SK-N-SH (cell line): ENCODE results near the gene SPACA6. TPM values are rescaled to one million over a fixed set of nuclear protein-coding genes. Genes with fewer than 3 reads are reported as not detected.

ENCODE experiments used
- CTCF ChIA-PET: fragments of 300-600, 350-600 bp; formaldehyde crosslinking; extraction: SDS; loops from one replicate; lab custom pipeline; 2021; lab: Yijun Ruan, JAX
- POLR2A ChIA-PET: fragments of 350-600 bp; sonication (Branson Sonifier 250); formaldehyde crosslinking; extraction: SDS; loops from one replicate; lab custom pipeline; 2020; ENCODE audit warnings: antibody characterized with exemption, inconsistent platforms; lab: Yijun Ruan, JAX
- DNase-seq: peaks from one replicate; pipeline ENCODE4 v3.0.0; 2012
- H2AFZ ChIP-seq: fragments of 200-600 bp; sonication (generic); 2 replicates; pipeline ENCODE4 v1.8.1; 2016; ENCODE audit warnings: antibody characterized with exemption, mild to moderate bottlenecking, low read depth
- H3F3A ChIP-seq: fragments of 200-600 bp; sonication (generic); replicated peaks from 2 replicates; pipeline ENCODE3; 2016; ENCODE audit warnings: antibody characterized with exemption, mild to moderate bottlenecking; ENCODE audit not compliant: insufficient read depth
- H3K27ac ChIP-seq, 2 experiments: fragments of 200-500 bp in 1 of 2; fragments of 200-600 bp in 1 of 2; sonication (Bioruptor generic) in 1 of 2; sonication (generic), shearing (Covaris generic) in 1 of 2; 2 replicates each; pipeline versions ENCODE4 v1.5.1 to v1.6.1; 2014 to 2016; ENCODE audit warnings: low read depth in 2 of 2, inconsistent platforms in 1 of 2, low read length in 1 of 2, mild to moderate bottlenecking in 1 of 2, mixed read lengths in 1 of 2
- H3K27me3 ChIP-seq: fragments of 200-600 bp; sonication (generic), shearing (Covaris generic); 2 replicates; pipeline ENCODE4 v1.6.1; 2016; ENCODE audit warnings: mixed run types; ENCODE audit not compliant: insufficient read depth
- H3K36me3 ChIP-seq, 2 experiments: fragments of 200-500 bp in 1 of 2; fragments of 200-600 bp in 1 of 2; sonication (Bioruptor generic) in 1 of 2; sonication (generic) in 1 of 2; replicated peaks in 1 of 2; 2 replicates each; pipeline versions ENCODE3 to v1.5.1; 2014 to 2016; ENCODE audit warnings: low read length in 1 of 2, mild to moderate bottlenecking in 1 of 2; ENCODE audit not compliant: insufficient read depth in 2 of 2, control insufficient read depth in 1 of 2
- H3K4me1 ChIP-seq, 2 experiments: fragments of 200-500 bp in 1 of 2; fragments of 200-600 bp in 1 of 2; sonication (Bioruptor generic) in 1 of 2; sonication (generic), shearing (Covaris generic) in 1 of 2; 2 replicates each; pipeline versions ENCODE4 v1.5.1 to v1.6.1; 2014 to 2016; ENCODE audit warnings: low read depth in 1 of 2, low read length in 1 of 2, mixed run types in 1 of 2; ENCODE audit not compliant: insufficient read depth in 2 of 2, control insufficient read depth in 1 of 2
- H3K4me2 ChIP-seq: fragments of 200-600 bp; sonication (generic), shearing (Covaris generic); 2 replicates; pipeline ENCODE4 v1.6.1; 2017; ENCODE audit warnings: mixed run types
- H3K4me3 ChIP-seq, 2 experiments: fragments of 200-500 bp in 1 of 2; fragments of 200-600 bp in 1 of 2; sonication (Bioruptor generic) in 1 of 2; sonication (generic), shearing (Covaris generic) in 1 of 2; 2 replicates each; pipeline versions ENCODE4 v1.5.1 to v1.8.1; 2014 to 2016; ENCODE audit warnings: low read depth in 2 of 2, inconsistent platforms in 1 of 2, low read length in 1 of 2, mild to moderate bottlenecking in 1 of 2, mixed read lengths in 1 of 2, moderate library complexity in 1 of 2
- H3K79me2 ChIP-seq: fragments of 200-600 bp; sonication (generic); 2 replicates; pipeline ENCODE4 v1.8.1; 2017; ENCODE audit warnings: mild to moderate bottlenecking; ENCODE audit not compliant: insufficient read depth
- H3K9ac ChIP-seq: fragments of 200-600 bp; sonication (generic); 2 replicates; pipeline ENCODE4 v1.6.1; 2017; ENCODE audit warnings: mixed run types
- H3K9me2 ChIP-seq: fragments of 200-600 bp; sonication (generic); 2 replicates; pipeline ENCODE4 v1.6.1; 2017; ENCODE audit warnings: mixed run types
- H3K9me3 ChIP-seq: fragments of 200-600 bp; sonication (generic); 2 replicates; pipeline ENCODE4 v1.6.1; 2017; ENCODE audit warnings: mixed run types, mild to moderate bottlenecking, moderate library complexity
- H4K20me1 ChIP-seq: fragments of 200-600 bp; sonication (generic); 2 replicates; pipeline ENCODE4 v1.6.1; 2017; ENCODE audit warnings: mild to moderate bottlenecking, mixed run types; ENCODE audit not compliant: insufficient read depth
- CHD2 ChIP-seq: fragments of 150-350 bp; IDR thresholded peaks from 2 replicates; pipeline ENCODE4 v1.6.1; 2018; ENCODE audit warnings: low read length; ENCODE audit not compliant: partially characterized antibody
- ELF1 ChIP-seq: IDR thresholded peaks from 2 replicates; pipeline ENCODE4 v1.4.0; 2012
- EZH2phosphoT487 ChIP-seq: fragments of 200-600 bp; sonication (generic); IDR thresholded peaks from 2 replicates; pipeline ENCODE4 v1.6.1; 2017; ENCODE audit warnings: low read depth, mixed run types, mild to moderate bottlenecking, antibody characterized with exemption, moderate library complexity, borderline replicate concordance
- FOSL2 ChIP-seq: IDR thresholded peaks from 2 replicates; pipeline ENCODE4 v1.4.0; 2012; ENCODE audit warnings: low read depth, mild to moderate bottlenecking, moderate library complexity, borderline replicate concordance
- GABPA ChIP-seq: IDR thresholded peaks from 2 replicates; pipeline ENCODE4 v1.4.0; 2012; ENCODE audit warnings: low read depth, mild to moderate bottlenecking
- JUND ChIP-seq: IDR thresholded peaks from 2 replicates; pipeline ENCODE4 v1.4.0; 2012
- MEF2A ChIP-seq: IDR thresholded peaks from 2 replicates; pipeline ENCODE4 v1.4.0; 2012; ENCODE audit warnings: low read depth, borderline replicate concordance
- MXI1 ChIP-seq: IDR thresholded peaks from 2 replicates; pipeline ENCODE4 v1.6.1; 2012; ENCODE audit warnings: mild to moderate bottlenecking, low read depth, low read length, improper control_type of control experiment
- NRF1 ChIP-seq: IDR thresholded peaks from 2 replicates; pipeline ENCODE4 v1.6.1; 2012; ENCODE audit warnings: low read depth, mild to moderate bottlenecking, low read length
- PBX3 ChIP-seq: IDR thresholded peaks from 2 replicates; pipeline ENCODE4; 2012
- RAD21 ChIP-seq: IDR thresholded peaks from 2 replicates; pipeline ENCODE4 v1.6.1; 2012; ENCODE audit warnings: mild to moderate bottlenecking, low read length
- SIN3A ChIP-seq: IDR thresholded peaks from 2 replicates; pipeline ENCODE4 v1.6.1; 2012; ENCODE audit warnings: low read depth, mild to moderate bottlenecking, low read length, moderate library complexity, borderline replicate concordance
- SMC3 ChIP-seq: IDR thresholded peaks from 2 replicates; pipeline ENCODE4 v1.6.1; 2012; ENCODE audit warnings: low read depth, low read length, improper control_type of control experiment
- TCF12 ChIP-seq: IDR thresholded peaks from 2 replicates; pipeline ENCODE4 v1.4.0; 2012
- ZBTB33 ChIP-seq: IDR thresholded peaks from 2 replicates; pipeline ENCODE4 v1.4.0; 2012; ENCODE audit warnings: low read depth, borderline replicate concordance
- WGBS: methylation state at CpG from one replicate; pipeline ENCODE4 v1.1.6; 2017; ENCODE audit warnings: low lambda C conversion rate; 5-methylcytosine and 5-hydroxymethylcytosine counted together
- polyA plus RNA-seq, 3 experiments: library from polyadenylated mRNA; depleted of rRNA; stranded (reverse); fragments of >200 nt; gene quantifications; 2 replicates each; pipeline ENCODE4 v1.2.3, GENCODE V29; 2012
- TF ChIP-seq, protein P1 (sequence below): IDR thresholded peaks from 2 replicates; pipeline ENCODE4 v1.4.0; 2012; ENCODE audit warnings: low read depth, borderline replicate concordance
- TF ChIP-seq, protein P2 (sequence below): fragments of 200-600 bp; sonication (generic); IDR thresholded peaks from 2 replicates; pipeline ENCODE4 v1.6.1; 2017; ENCODE audit warnings: antibody characterized with exemption, mild to moderate bottlenecking, moderate library complexity

SPACA6 gene
- polyA plus RNA-seq, 1 of the 3 experiments (the other 2 are of a cell fraction): 15.8 TPM

DNA sequence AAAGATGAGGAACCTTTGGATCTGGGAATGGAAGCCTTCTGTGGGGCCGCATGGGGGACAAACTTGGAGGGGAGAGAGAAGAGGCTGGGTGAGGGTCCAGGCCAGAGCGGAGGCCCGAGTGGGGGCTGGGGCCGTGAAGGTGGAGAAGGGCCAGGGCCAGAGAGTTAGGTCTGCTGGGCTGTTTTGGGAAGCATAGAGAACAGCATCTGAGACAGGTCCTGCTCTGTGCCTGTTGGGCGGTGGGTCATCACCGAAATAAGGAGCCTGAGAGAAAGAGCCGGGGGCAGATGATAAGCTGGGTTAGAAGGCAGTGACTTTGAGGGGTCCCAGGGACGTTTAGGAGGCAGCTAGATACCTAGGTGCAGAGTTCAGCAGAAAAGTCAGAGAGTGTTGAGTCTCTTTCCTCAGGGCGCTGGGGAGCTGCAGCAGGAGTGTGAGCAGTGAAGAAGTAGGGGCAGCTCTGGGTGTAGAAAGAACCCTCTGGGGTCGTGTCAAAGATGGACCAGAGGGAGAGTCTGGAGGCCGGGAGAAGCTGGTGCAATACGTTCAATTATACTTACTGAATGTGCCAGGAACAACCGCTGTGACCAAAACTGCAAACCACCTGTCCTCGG lies 2.7 kb downstream of the SPACA6 start:
- H3F3A ChIP-seq: peaks cover 32% of the 10 kb centered on the region
- no peaks in the 10 kb centered on the region for H3K9me3 ChIP-seq
- H2AFZ ChIP-seq: no peak overlapping the region
- H3K79me2 ChIP-seq: peaks cover 88% of the 10 kb centered on the region
- ChIA-PET CTCF (interaction anchor here (0.8 to 1.0 kb wide), 2 partner anchors 12 to 82 kb away, joined by 3 read pairs; no protein-coding TSS in a partner anchor), POLR2A (no interaction called here)
- WGBS: 94% methylated on average over 14 of the region's 14 CpGs
- H4K20me1 ChIP-seq: peaks cover 90% of the 10 kb centered on the region
- H3K9me2 ChIP-seq: no peaks in the 10 kb centered on the region
- H3K4me2 ChIP-seq: no peak overlapping the region
- H3K9ac ChIP-seq: no peak overlapping the region
- DNase-seq: peak; percentile 3
- peaks cover 47 to 55% of the 10 kb centered on the region in 2 experiments for H3K36me3 ChIP-seq
- TF ChIP-seq JUND (no peak), RAD21 (no peak), SIN3A (no peak), NRF1 (no peak), ZBTB33 (no peak)
- H3K4me3 ChIP-seq: no peak overlapping the region
- H3K4me1 ChIP-seq: peaks cover 5 to 13% of the 10 kb centered on the region in 2 experiments; a peak in 2 of 4 replicates
- H3K27me3 ChIP-seq: no peaks in the 10 kb centered on the region
- H3K27ac ChIP-seq: no peak overlapping the region; a peak in 1 of 4 replicates

- ChIA-PET CTCF (no interaction called here), POLR2A (no interaction called here)
- TF ChIP-seq SIN3A (no peak), ELF1 (no peak), GABPA (no peak), JUND (no peak), RAD21 (no peak), SMC3 (no peak), MXI1 (no peak), NRF1 (no peak), EZH2phosphoT487 (no peak), PBX3 (no peak), MEF2A (no peak), CHD2 (no peak), FOSL2 (no peak), ZBTB33 (no peak), TCF12 (no peak)
- TF ChIP-seq, protein P1, sequence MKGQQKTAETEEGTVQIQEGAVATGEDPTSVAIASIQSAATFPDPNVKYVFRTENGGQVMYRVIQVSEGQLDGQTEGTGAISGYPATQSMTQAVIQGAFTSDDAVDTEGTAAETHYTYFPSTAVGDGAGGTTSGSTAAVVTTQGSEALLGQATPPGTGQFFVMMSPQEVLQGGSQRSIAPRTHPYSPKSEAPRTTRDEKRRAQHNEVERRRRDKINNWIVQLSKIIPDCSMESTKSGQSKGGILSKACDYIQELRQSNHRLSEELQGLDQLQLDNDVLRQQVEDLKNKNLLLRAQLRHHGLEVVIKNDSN: no peak
- TF ChIP-seq, protein P2, sequence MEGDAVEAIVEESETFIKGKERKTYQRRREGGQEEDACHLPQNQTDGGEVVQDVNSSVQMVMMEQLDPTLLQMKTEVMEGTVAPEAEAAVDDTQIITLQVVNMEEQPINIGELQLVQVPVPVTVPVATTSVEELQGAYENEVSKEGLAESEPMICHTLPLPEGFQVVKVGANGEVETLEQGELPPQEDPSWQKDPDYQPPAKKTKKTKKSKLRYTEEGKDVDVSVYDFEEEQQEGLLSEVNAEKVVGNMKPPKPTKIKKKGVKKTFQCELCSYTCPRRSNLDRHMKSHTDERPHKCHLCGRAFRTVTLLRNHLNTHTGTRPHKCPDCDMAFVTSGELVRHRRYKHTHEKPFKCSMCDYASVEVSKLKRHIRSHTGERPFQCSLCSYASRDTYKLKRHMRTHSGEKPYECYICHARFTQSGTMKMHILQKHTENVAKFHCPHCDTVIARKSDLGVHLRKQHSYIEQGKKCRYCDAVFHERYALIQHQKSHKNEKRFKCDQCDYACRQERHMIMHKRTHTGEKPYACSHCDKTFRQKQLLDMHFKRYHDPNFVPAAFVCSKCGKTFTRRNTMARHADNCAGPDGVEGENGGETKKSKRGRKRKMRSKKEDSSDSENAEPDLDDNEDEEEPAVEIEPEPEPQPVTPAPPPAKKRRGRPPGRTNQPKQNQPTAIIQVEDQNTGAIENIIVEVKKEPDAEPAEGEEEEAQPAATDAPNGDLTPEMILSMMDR: no peak
- DNase-seq: no peak
- Histone ChIP-seq H3K4me2 (no peak overlapping the region), H3K9me3 (no peaks in the 10 kb centered on the region), H3K4me3 (no peak overlapping the region), H3K79me2 (peaks cover 80% of the 10 kb centered on the region), H2AFZ (no peak overlapping the region), H3K36me3 (peaks cover 55% of the 10 kb centered on the region in 2 experiments), H4K20me1 (peaks cover 93% of the 10 kb centered on the region), H3K4me1 (peaks cover 5 to 13% of the 10 kb centered on the region in 2 experiments; a peak in 2 of 4 replicates), H3K9ac (no peak overlapping the region), H3F3A (peaks cover 37% of the 10 kb centered on the region), H3K9me2 (no peaks in the 10 kb centered on the region), H3K27ac (no peak overlapping the region), H3K27me3 (no peaks in the 10 kb centered on the region)
- WGBS: 94% methylated on average over 3 of the region's 3 CpGs
Observed at GRCh38 chr19:51696606-51697005, 3.5 kb downstream of the SPACA6 start.
